Measurements from ENCODE around the gene HIPK4.
"Not testable (repeated sequence)": the region's sequence is repeated elsewhere in the genome, so short reads cannot be mapped to it uniquely, and the experiment has no call there.

Gene HIPK4

DNA sequence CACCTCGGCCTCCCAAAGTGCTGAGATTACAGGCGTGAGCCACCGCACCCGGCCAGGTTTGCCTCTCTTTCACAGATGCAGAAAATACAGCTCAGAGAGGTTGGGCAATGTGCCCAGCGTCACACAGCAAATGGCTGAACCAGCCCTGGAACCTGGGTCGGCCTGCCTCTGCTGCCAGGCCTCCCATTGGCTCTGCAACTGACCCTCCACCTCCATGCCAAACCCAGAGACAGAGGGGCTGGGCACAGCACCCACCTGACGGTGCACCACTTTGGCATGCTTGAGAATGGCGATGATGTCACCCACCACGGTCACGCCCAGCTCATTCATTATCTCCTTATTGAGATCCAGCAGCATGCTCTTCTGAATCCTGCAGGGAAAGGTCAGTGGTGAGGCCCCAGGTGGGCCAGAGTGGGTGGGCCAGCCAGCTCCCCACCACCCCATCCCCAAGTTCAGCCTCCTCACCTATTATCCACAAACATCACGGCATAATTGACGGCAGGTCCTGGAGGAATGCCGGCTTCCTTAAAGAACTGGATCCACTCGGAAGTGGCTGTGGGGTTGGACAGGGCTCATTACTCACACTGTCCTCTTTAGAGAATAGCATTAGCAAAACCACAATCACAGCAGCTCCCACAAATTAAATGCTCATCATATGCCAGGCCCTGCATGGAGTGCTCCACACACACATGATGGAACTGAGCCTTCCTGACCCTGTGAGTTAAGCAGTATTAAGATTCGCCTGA lies 54.0 kb downstream of the HIPK4 start:
- DNase-seq, result no peak

DNA sequence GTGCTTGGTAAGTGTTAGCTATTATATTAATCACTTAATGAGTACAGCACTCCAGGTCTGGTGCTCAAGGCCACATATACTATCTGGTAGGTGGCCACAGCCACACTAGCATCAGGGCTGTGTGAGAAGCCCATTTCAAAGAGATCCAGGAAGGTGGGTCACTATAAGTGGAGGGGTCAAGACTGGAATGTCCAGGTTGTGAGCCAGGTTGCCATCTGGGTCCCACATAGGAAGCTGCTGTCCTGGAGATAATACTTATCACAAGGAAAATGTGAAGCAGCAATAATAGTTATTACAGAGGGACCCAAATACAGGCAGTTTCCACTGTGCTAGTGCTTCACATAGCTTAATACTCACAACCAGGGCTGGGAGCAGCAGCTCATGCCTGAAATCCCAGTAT lies 54.9 kb downstream of the HIPK4 start:
- DNase-seq, result no peak

DNA sequence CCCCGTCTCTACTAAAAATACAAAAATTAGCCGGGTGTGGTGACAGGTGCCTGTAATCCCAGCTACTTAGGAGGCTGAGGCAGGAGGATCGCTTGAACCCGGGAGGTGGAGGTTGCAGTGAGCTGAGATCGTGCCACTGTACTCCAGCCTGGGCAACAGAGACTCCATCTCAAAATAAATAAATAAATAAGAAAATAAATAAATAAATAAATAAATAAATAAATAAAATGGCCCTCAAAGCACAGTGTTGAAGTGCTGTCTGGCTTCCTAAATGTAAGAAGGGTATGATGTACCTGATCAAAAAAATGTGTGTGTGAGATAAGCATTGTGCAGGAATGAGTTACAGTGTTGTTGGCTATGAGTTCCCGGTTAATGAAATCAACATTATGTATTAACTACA lies 56.9 kb downstream of the HIPK4 start:
- DNase-seq, result not testable (repeated sequence)

DNA sequence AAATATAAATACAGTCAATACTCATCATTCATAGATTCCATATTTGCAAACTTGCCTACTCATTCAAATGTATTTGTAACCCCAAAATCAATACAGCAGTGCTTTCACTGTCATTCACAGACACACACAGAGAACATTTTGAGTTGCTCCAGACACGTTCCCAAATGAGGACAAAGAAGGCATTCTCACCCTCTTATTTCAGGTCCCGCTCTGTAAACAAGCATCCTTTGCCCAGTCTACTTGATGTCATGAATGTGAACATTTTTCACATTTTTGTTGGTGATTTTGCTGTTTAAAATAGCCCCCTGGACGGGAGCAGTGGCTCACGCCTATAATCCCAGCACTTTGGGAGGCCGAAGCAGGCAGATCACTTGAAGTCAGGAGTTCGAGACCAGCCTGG lies 57.3 kb downstream of the HIPK4 start:
- DNase-seq, result no peak

DNA sequence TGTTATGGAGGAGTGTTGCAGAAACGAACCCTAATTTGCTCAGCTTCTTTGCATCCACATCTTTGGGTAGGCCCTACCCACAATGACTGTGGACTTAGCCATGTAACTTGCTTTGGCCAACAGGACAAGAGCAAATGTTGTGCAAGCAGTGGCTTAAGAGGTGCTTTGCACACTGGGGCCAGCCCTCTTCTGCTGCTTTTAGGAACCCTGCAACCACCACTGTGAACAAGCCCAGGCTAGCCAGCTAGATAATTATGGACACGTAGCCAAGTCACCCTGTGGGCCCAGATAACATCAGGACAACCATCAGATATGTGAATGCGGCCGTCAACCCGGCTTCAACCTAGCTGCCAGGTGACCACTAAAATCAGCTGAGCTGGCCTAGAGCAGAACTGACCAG lies 58.9 kb downstream of the HIPK4 start:
- no peak for DNase-seq
